NCI-H526 (cell line): ENCODE results near the gene ADAMTSL1.

Experiments
- DNase-seq, 2 experiments: peaks; one replicate each; lab custom pipeline; 2025; lab: John Stamatoyannopoulos, UW

The ADAMTSL1 gene

DNA sequence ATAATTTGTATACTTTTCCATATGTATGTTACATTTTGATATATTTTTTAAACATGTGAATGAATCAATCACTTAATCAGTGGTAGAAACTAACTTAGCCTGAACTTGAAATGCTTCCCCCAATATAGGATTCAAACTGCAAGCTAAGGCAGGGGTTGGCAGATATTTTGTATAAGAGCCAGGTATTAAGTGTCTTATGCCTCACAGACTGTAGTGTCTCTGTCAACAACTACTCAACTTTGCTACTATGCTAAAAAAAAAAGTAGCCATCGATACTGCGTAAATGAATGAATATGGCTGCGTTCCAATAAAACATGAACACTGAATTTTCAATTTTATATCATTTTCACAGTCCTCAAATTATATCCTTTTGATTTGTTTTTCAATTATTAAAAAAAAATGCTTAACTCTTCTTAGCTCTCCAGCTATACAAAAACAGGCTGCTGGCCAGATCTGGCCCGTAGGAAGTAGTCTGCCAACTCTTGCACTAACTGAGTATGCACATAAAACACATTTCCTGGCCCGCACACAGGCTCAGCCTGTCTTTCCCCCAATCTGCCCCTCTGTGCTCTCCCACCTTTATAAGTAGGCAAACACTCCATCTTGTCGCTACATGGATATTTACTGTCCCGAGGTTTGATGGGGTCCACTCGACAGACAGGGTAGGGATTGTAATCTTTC lies 467.2 kb downstream of the ADAMTSL1 start:
- DNase-seq, result no peak

GRCh38 chr9:18942801-18943200 lies 468.8 kb downstream of the ADAMTSL1 start:
- DNase-seq, result no peak

- DNase-seq, result no peak
These were observed 474.0 kb downstream of the ADAMTSL1 start for GRCh38 chr9:18947892-18948339.

DNA sequence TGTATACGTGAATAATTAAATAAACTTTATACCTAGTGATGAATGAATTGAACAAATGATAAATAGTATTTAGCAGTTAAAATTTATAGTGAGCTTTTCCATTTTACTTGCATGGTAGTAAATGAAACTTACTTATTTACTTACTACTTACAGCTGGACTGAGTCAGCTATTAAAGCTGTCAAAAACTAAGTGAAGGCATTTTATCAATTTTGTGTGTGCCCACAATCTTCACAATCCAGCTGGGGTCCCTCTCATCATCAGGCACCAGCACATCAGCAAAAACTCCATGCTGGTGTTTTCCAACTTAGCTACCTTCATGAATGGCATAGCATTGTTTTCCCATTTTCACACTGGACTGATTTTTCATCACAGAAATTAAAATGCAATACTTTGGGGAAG lies 478.0 kb downstream of the ADAMTSL1 start:
- DNase-seq, result no peak

DNA sequence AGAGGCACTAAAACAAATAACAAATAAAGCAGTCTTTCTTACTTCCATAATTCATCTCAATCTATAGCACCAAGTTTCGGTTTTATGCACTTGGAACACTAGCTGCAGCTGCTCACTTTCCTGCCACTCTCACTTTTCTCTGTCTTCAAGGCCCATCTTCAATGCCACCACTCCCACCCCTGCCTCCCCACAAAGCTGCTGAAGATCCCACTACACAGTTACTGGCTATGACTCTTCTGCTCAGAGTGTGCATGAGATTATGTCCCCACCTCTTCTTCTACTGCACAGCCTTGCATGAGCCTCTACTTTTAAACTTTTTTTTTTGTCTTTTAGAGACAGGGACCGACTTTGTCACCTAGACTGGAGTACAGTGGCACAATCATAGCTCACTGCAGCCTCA lies 481.7 kb downstream of the ADAMTSL1 start:
- no peak for DNase-seq
